ENCODE data around the gene PPFIBP1. TPM values are rescaled to one million over a fixed set of nuclear protein-coding genes. Genes with fewer than 3 reads are reported as not detected.

The PPFIBP1 gene
- total RNA-seq, 1 donor from 2014 or later = 84.1 TPM

GRCh38 chr12:27689558-27690180, 165.7 kb downstream of the PPFIBP1 start:
- Mint-ChIP-seq H3K36me3 (ENCODE audit: unreplicated experiment) (peaks cover 51% of the 10 kb centered on the region), H3K9me3 (ENCODE audit: unreplicated experiment) (no peaks in the 10 kb centered on the region), H3K4me3 (ENCODE audit: unreplicated experiment) (no peak overlapping the region), H3K27ac (ENCODE audit: unreplicated experiment) (no peak overlapping the region), H3K4me1 (ENCODE audit: unreplicated experiment) (no peaks in the 10 kb centered on the region), H3K27me3 (ENCODE audit: unreplicated experiment) (no peaks in the 10 kb centered on the region)
- no peak for DNase-seq (ENCODE audit: extremely low spot score, unreplicated experiment)
- TF ChIP-seq CTCF (IDR thresholded peaks at IDR 0.05) = no peak

GRCh38 chr12:27693403-27693802, 169.4 kb downstream of the PPFIBP1 start:
- H3K36me3 Mint-ChIP-seq (ENCODE audit: unreplicated experiment) = peaks cover 53% of the 10 kb centered on the region

GRCh38 chr12:27695556-27696292, 171.7 kb downstream of the PPFIBP1 start:
- Mint-ChIP-seq H3K27me3 (ENCODE audit: unreplicated experiment) (no peaks in the 10 kb centered on the region), H3K9me3 (ENCODE audit: unreplicated experiment) (no peaks in the 10 kb centered on the region), H3K4me1 (ENCODE audit: unreplicated experiment) (no peaks in the 10 kb centered on the region)

More at GRCh38 chr12:27693403-27693802, 169.4 kb downstream of the PPFIBP1 start:
- no peak for TF ChIP-seq CTCF (IDR thresholded peaks at IDR 0.05)
- H3K27ac Mint-ChIP-seq (ENCODE audit: unreplicated experiment) = no peak overlapping the region
- H3K27me3 Mint-ChIP-seq (ENCODE audit: unreplicated experiment) = no peaks in the 10 kb centered on the region
- H3K9me3 Mint-ChIP-seq (ENCODE audit: unreplicated experiment) = no peaks in the 10 kb centered on the region
- H3K4me1 Mint-ChIP-seq (ENCODE audit: unreplicated experiment) = no peaks in the 10 kb centered on the region
- no peak overlapping the region for H3K4me3 Mint-ChIP-seq (ENCODE audit: unreplicated experiment)
- DNase-seq (ENCODE audit: extremely low spot score, unreplicated experiment) = no peak

GRCh38 chr12:27696293-27696652, 172.3 kb downstream of the PPFIBP1 start, which contains the start of gene REP15:
Gene REP15, plus strand, starts transcription at chr12:27696447. Its CDS starts 116 bp downstream, at chr12:27696563.
- peaks cover 38% of the 10 kb centered on the region for H3K36me3 Mint-ChIP-seq (ENCODE audit: unreplicated experiment)
- no peaks in the 10 kb centered on the region for H3K9me3 Mint-ChIP-seq (ENCODE audit: unreplicated experiment)
- DNase-seq (ENCODE audit: extremely low spot score, unreplicated experiment) = no peak
- no peak within 1 kb of the TSS for H3K27ac Mint-ChIP-seq (ENCODE audit: unreplicated experiment)
- no peak within 1 kb of the TSS for H3K4me3 Mint-ChIP-seq (ENCODE audit: unreplicated experiment)
- H3K4me1 Mint-ChIP-seq (ENCODE audit: unreplicated experiment) = no peaks in the 10 kb centered on the region
- no peak for TF ChIP-seq CTCF (IDR thresholded peaks at IDR 0.05)
- H3K27me3 Mint-ChIP-seq (ENCODE audit: unreplicated experiment) = no peaks in the 10 kb centered on the region

More at GRCh38 chr12:27695556-27696292, 171.7 kb downstream of the PPFIBP1 start:
- Mint-ChIP-seq H3K27ac (ENCODE audit: unreplicated experiment) (no peak overlapping the region), H3K4me3 (ENCODE audit: unreplicated experiment) (no peak overlapping the region), H3K36me3 (ENCODE audit: unreplicated experiment) (peaks cover 40% of the 10 kb centered on the region)
- no peak for TF ChIP-seq CTCF (IDR thresholded peaks at IDR 0.05)
- no peak for DNase-seq (ENCODE audit: extremely low spot score, unreplicated experiment)

GRCh38 chr12:27696864-27697564, 173.0 kb downstream of the PPFIBP1 start:
- no peak for TF ChIP-seq CTCF (IDR thresholded peaks at IDR 0.05)
- H3K9me3 Mint-ChIP-seq (ENCODE audit: unreplicated experiment) = no peaks in the 10 kb centered on the region
- H3K27ac Mint-ChIP-seq (ENCODE audit: unreplicated experiment) = no peak overlapping the region
- H3K4me1 Mint-ChIP-seq (ENCODE audit: unreplicated experiment) = no peaks in the 10 kb centered on the region
- peaks cover 31% of the 10 kb centered on the region for H3K36me3 Mint-ChIP-seq (ENCODE audit: unreplicated experiment)
- no peak overlapping the region for H3K4me3 Mint-ChIP-seq (ENCODE audit: unreplicated experiment)
- DNase-seq (ENCODE audit: extremely low spot score, unreplicated experiment) = no peak
- no peaks in the 10 kb centered on the region for H3K27me3 Mint-ChIP-seq (ENCODE audit: unreplicated experiment)
